ENCODE results near the gene PDPN.

PDPN gene

GRCh38 chr1:13543451-13544220 lies 40.0 kb upstream of the PDPN start:
- no peak for TF ChIP-seq CTCF (IDR thresholded peaks at IDR 0.05; ENCODE audit: low read depth, low read length)
- no peak overlapping the region for H3K4me3 ChIP-seq (ENCODE audit: low read depth, low read length)

GRCh38 chr1:13544221-13544556 lies 39.4 kb upstream of the PDPN start:
- no peak for TF ChIP-seq CTCF (IDR thresholded peaks at IDR 0.05; ENCODE audit: low read depth, low read length)
- no peak overlapping the region for H3K4me3 ChIP-seq (ENCODE audit: low read depth, low read length)

GRCh38 chr1:13546791-13547190 lies 36.8 kb upstream of the PDPN start:
- TF ChIP-seq CTCF (IDR thresholded peaks at IDR 0.05; ENCODE audit: low read depth, low read length), result no peak
- H3K4me3 ChIP-seq (ENCODE audit: low read depth, low read length), result no peak overlapping the region

- no peak overlapping the region for H3K4me3 ChIP-seq (ENCODE audit: low read depth, low read length)
- no peak for TF ChIP-seq CTCF (IDR thresholded peaks at IDR 0.05; ENCODE audit: low read depth, low read length)
These were observed 35.4 kb upstream of the PDPN start for GRCh38 chr1:13548281-13548680.

GRCh38 chr1:13549021-13549420 lies 34.6 kb upstream of the PDPN start:
- no peak for TF ChIP-seq CTCF (IDR thresholded peaks at IDR 0.05; ENCODE audit: low read depth, low read length)
- H3K4me3 ChIP-seq (ENCODE audit: low read depth, low read length), result no peak overlapping the region

- no peak for TF ChIP-seq CTCF (IDR thresholded peaks at IDR 0.05; ENCODE audit: low read depth, low read length)
- no peak overlapping the region for H3K4me3 ChIP-seq (ENCODE audit: low read depth, low read length)
These were observed 34.1 kb upstream of the PDPN start for GRCh38 chr1:13549521-13549920.

- no peak for TF ChIP-seq CTCF (IDR thresholded peaks at IDR 0.05; ENCODE audit: low read depth, low read length)
These were observed 33.0 kb upstream of the PDPN start for GRCh38 chr1:13550663-13551062.

More at GRCh38 chr1:13550663-13551062, 33.0 kb upstream of the PDPN start:
- H3K4me3 ChIP-seq (ENCODE audit: low read depth, low read length), result no peak overlapping the region

All from WI38 (cell line).